HG02571 (cell line): ENCODE measurements around the gene AGAP1.

Experiments used
- ATAC-seq: cut with Tn5 transposase; IDR thresholded peaks from one replicate; pipeline ENCODE4 v1.9.1; 2021; ENCODE audit warnings: mild to moderate bottlenecking, moderate library complexity; ENCODE audit not compliant: unreplicated experiment

AGAP1 gene

DNA sequence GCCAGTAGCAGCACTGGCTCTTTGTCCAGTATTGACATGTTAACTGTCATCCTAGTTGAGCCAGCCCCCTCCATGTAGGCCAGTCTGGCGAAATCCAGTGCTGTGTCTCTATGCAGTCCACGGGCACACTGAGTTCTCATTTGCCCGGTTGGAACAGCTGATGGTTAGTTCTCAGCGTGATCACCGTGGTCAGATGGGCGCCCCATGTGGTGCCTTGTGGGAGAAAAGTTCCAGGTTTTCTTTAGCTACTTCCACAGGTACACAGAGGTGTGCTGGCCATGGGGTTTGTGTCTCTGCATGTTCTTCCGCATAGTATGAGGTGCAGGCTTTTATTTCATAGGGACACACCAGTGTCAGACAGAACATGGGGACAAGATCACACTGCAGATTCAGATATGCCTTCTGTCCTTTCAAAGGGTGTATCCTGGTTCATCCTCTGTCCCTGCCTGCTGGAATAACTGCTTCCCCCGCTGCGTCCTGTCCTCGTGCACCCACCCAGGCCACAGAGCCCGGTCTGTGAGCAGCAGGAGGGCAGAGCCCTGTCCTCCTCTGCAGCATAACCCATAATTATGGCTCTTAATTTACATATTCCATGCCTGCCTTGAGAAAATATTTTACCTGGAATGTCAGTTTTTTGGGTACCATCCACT is 340.3 kb downstream of the AGAP1 start:
- ATAC-seq, result no peak

DNA sequence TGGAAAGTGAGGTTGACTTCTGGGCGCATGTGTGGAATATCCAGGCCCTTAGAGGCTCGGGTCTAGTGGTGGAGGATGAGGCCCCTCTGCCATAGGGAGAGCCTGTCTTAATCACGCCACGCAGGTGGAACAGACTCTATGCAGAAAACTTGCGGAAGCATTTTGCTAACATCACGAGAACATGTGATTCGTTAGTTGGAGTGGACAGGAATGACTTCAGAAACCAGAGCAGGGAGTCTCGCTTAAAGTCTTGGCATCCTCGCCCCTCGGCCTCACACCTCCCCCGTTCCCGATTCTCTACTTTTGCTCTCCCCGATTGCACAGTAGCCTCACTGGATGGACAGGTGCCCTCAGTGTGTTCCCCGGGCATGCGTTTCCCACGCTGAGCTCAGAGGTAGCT is 340.9 kb downstream of the AGAP1 start:
- ATAC-seq, result no peak

GRCh38 chr2:235835810-235836209 is 342.0 kb downstream of the AGAP1 start:
- ATAC-seq, result no peak

DNA sequence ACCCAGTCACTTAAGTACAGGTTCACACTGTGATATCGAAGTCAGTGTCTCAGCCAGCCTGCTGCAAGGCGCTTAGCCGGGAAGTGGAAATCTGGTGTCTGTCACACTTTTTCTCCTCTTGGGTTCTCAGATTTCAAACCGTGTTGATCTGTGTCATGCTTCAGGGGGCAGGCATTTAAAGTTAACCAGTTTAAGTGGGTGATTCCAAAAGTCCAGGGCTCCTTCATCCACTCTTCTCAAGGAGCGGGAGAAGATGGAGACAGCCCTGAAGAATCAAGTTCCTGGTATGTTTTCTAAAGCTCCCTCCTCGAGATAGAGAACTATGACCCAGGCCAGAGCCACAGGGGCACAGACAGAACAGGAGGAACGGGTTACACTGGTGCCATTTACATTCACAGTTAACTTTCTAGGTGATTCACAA is 342.7 kb downstream of the AGAP1 start:
- ATAC-seq, result no peak

GRCh38 chr2:235839226-235839625 is 345.4 kb downstream of the AGAP1 start:
- ATAC-seq, result no peak

DNA sequence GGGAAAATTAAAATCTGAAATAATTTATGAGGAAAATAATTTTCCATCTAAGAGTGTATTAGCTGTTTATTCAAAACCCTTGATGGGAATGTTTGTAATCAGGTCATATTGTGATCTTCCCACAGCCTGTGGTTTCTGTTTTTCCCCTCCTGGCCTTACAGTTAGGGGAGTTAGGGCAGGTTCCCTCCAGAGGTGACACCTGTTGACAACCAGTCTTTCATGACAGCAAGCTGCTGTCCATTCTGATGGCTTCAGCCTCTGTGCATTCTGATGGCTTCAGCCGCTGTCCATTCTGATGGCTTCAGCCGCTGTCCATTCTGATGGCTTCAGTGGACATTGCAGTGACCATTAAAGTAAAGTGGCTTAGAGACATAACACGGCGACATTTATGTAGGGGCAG is 346.1 kb downstream of the AGAP1 start:
- no peak for ATAC-seq

DNA sequence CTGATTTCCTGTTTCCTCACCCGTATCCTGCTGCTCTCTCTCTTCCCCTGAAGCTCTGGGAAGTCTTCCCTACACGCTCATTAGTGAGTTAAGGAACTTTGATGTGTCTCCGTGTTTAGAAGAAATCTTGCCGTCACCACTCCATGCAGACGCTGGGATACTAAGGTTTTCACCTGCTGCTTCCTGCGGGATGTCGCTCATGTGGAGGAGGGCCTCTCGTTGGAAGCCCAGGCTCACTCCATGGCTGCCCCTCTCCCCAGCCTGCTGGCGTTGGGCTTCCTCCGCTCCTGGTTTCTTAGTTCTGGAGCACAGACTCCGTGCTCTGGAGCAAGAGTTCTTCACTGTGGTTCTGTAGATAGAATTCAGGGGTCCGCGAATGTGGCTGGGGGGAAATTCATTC is 348.0 kb downstream of the AGAP1 start:
- no peak for ATAC-seq

DNA sequence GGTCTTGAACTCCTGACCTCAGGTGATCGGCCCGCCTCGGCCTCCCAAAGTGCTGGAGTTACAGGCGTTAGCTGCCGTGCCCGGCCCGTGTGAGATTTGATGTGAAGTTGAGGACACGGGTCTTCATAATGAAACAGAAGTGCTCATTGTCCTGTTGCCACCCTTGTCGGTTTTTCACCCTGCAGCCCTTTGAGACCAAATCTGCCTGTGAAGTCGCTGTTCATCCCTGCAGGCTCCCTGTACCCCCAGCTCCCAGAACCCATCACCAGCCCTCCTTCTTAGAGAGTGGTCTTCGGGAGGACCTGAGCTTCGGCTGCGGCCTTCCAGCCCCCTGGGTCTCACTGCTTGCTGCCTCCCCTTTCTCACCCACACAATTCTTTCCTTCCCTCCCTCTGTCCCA is 349.1 kb downstream of the AGAP1 start:
- no peak for ATAC-seq

- ATAC-seq, result no peak
These were observed 349.9 kb downstream of the AGAP1 start for GRCh38 chr2:235843591-235844395.

DNA sequence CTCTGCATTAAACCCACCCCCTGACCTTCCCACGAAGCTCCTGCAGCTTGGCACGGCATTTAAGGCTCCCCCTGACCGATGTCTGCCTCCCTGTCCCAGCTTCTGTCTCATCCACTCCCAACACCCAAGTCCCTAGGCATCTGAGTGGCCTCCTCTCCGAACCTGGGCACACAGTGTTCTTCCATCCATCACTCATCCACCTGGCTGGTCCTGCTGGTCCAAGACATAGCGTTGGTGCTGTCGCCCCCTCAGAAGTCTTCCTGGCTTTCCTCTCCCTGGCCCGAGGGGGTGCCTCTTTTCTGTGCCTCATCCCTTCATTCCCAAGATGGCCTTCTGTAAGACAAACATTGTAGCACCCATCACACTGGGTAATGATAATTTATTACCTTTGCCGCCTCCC is 350.7 kb downstream of the AGAP1 start:
- ATAC-seq, result no peak

DNA sequence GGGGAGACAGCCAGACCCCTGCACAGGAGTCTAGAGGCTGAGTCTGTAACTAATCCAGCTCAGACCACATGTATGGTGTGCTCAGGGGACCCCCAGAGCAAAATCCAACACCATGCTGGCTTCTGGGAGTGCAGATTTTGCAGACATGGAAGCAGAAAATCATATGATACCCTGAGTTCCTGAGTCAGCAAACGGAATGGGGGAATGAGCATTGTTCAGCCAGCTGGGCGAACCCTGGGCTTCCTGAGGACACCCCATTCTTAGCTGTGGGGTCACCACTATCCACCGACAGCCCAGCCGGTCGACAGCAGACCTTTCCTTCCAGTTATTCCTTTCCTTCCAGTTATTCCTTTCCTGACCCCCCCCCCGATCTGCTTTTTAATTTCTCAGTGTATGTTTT is 351.4 kb downstream of the AGAP1 start:
- ATAC-seq, result no peak

DNA sequence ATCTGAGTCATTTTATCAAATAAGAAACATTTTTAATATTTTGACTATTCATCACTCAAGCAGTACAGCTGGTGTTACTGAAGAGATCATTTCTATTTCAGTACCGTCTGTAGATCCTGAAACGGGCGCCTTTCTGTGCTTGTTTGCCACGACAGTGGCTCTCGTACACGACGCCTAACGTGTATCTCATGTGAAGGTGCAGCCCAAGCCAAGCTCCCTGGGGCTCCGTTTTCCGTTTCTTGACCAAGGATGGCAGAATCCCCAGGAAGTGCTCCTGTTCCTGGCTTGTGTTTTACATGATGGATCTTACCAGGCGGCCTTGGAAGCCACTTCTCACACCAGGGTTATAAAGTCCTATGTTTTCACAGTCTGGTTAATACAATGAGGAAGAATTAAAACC is 353.7 kb downstream of the AGAP1 start:
- no peak for ATAC-seq

DNA sequence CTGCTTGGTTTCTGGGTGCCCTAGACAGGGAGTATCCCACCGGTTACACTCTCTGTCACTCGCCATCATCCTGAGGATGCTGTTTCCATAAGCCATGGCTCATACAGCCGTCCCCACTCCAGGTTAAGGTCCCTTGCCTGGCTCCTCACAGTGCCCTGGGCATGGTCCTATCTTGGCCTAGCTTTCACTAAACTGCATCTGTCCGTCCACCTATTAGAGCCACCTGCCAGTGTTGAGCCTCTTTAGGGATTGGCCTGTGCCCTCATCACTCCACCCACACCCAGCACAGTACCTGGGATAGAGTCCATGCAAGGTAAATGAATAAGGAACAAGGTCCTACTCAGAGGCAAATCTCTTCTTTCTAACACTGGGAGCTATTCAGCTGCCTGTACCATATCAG is 354.2 kb downstream of the AGAP1 start:
- no peak for ATAC-seq

- no peak for ATAC-seq
These were observed 355.1 kb downstream of the AGAP1 start for GRCh38 chr2:235848946-235849345.

DNA sequence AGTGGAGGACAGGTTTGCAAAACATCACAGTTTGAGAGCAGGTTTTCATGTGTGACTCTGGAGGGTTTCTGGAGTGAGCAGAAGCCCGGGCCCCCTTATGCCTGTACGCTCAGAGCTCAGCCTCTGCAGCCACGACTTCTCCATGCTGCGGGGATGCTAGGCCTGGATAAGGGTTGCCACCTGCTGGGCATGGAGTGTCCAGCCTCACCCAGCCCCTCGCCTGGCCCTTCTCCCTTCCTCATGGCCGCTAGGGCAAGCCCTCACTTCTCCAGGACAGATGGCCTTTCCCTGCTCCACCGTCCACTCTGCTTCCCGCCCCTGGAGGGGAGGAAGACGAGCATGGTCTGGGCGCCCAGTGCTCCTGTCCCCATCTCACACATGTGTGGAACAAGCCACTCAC is 355.6 kb downstream of the AGAP1 start:
- no peak for ATAC-seq

DNA sequence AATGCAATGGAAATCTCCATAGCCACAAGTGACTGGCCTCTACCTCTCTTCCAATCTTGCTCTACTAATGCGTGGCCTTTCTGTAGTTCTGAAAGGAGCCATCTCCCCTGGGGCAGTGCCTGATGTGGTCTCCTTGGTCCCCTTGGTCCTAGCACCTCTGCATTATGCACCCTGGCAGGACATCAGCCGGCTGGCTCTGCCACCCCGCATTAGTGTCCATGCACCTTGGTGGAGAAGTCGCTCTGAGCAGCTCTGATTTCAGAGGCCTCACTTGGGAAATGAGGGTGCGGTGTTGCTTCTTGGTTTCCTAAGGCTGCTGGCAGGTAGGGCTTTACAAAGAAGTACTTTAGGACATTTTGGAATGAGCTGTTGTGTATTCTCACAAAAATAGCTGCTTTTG is 356.4 kb downstream of the AGAP1 start:
- no peak for ATAC-seq

- ATAC-seq, result no peak
These were observed 357.1 kb downstream of the AGAP1 start for GRCh38 chr2:235850771-235851551.

GRCh38 chr2:235851828-235852525 is 358.1 kb downstream of the AGAP1 start:
- ATAC-seq, result no peak

DNA sequence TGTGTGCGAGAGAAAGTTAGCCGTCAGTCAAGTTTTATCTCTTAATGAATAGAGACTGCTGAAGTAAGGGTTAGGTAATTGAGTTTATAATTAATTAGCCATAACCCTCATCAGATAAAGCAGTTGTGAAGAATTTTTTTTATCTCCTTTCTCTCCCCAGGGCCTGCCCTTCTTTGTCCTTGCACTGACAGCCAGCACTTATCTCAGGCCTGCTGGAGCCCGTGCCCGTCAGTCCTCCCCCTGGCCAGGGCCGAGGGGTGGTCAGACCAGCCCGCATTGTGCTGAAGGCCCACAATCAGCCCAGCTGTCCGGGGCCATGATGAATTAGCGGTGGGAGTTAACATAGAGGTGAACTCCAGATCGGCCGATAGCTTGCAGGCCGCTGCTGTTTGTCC is 358.7 kb downstream of the AGAP1 start:
- no peak for ATAC-seq

GRCh38 chr2:235854276-235854675 is 360.4 kb downstream of the AGAP1 start:
- no peak for ATAC-seq

DNA sequence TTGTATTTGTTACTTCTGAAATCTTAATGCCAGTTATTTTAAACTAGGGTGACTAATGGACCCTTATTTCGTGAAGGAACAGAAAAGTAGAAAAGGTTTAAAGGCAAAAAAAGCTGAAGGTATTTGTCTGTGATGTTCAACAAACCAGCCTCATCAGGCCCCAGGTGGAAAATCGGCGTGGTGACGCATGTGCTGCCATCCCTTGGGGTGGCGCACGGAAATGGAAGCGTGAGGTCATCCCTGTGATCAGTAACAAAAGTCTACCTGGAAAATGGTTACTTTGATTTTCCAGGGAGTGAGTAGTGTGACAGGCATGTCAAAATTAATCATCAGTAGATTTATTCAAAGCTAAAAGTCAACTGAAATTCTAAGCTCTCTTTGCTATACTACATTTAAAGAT is 361.2 kb downstream of the AGAP1 start:
- ATAC-seq, result no peak
